GM23248 (cell line): ENCODE data around the gene PIWIL4. TPM values are rescaled to one million over a fixed set of nuclear protein-coding genes. Genes with fewer than 3 reads are reported as not detected.
A peak's percentile ranks its signal among the peaks of the same experiment; 100 is the strongest.

Experiments
- DNase-seq: peaks from one replicate; pipeline ENCODE4 v3.0.0-alpha.2; 2015
- H2AFZ ChIP-seq: fragments of 200-600 bp; sonication (generic); 2 replicates; pipeline ENCODE4 v1.6.1; 2016; ENCODE audit warnings: antibody characterized with exemption
- H3F3A ChIP-seq: fragments of 200-600 bp; sonication (generic); 2 replicates; pipeline ENCODE4 v1.6.1; 2016; ENCODE audit warnings: mild to moderate bottlenecking, antibody characterized with exemption, mixed run types; ENCODE audit not compliant: insufficient read depth
- H3K27ac ChIP-seq: fragments of 200-600 bp; sonication (generic); 2 replicates; pipeline ENCODE4 v1.5.1; 2016; ENCODE audit warnings: mild to moderate bottlenecking
- H3K27me3 ChIP-seq: fragments of 200-600 bp; sonication (generic); replicated peaks from 2 replicates; pipeline ENCODE4 v1.6.1; 2016; ENCODE audit warnings: mild to moderate bottlenecking; ENCODE audit not compliant: insufficient read depth
- H3K36me3 ChIP-seq: fragments of 200-600 bp; sonication (generic); 2 replicates; pipeline ENCODE4 v1.6.1; 2016; ENCODE audit warnings: low read depth, mild to moderate bottlenecking
- H3K4me1 ChIP-seq: fragments of 200-600 bp; sonication (generic); 2 replicates; pipeline ENCODE4 v1.6.1; 2016; ENCODE audit warnings: mild to moderate bottlenecking; ENCODE audit not compliant: insufficient read depth
- H3K4me2 ChIP-seq: fragments of 200-600 bp; sonication (generic); one replicate; pipeline ENCODE4 v1.6.1; 2016; ENCODE audit warnings: mild to moderate bottlenecking; ENCODE audit not compliant: unreplicated experiment
- H3K4me3 ChIP-seq: fragments of 200-600 bp; sonication (generic); 2 replicates; pipeline ENCODE4 v1.5.1; 2016; ENCODE audit warnings: mild to moderate bottlenecking
- H3K79me2 ChIP-seq: fragments of 200-600 bp; sonication (generic); 2 replicates; pipeline ENCODE4 v1.6.1; 2016; ENCODE audit warnings: mild to moderate bottlenecking; ENCODE audit not compliant: insufficient read depth
- H3K9ac ChIP-seq: fragments of 200-600 bp; sonication (generic); 2 replicates; pipeline ENCODE4 v1.6.1; 2016; ENCODE audit warnings: mild to moderate bottlenecking
- H3K9me2 ChIP-seq: fragments of 200-600 bp; sonication (generic); 2 replicates; pipeline ENCODE4 v1.6.1; 2016; ENCODE audit warnings: mixed run types, mild to moderate bottlenecking, moderate library complexity; ENCODE audit not compliant: insufficient read depth
- H3K9me3 ChIP-seq: fragments of 200-600 bp; sonication (generic); one replicate; pipeline ENCODE4 v1.6.1; 2017; ENCODE audit warnings: low read depth
- H4K20me1 ChIP-seq: fragments of 200-600 bp; sonication (generic); 2 replicates; pipeline ENCODE4 v1.6.0; 2016; ENCODE audit not compliant: insufficient read depth
- EZH2 ChIP-seq: fragments of 200-600 bp; sonication (generic); IDR thresholded peaks from 2 replicates; pipeline ENCODE4 v1.6.1; 2018; ENCODE audit warnings: antibody characterized with exemption, mild to moderate bottlenecking; ENCODE audit not compliant: insufficient read depth, poor library complexity, severe bottlenecking
- EZH2phosphoT487 ChIP-seq: fragments of 200-600 bp; sonication (generic); IDR thresholded peaks from 2 replicates; pipeline ENCODE4 v1.6.1; 2018; ENCODE audit warnings: antibody characterized with exemption, moderate library complexity, mild to moderate bottlenecking, low read depth; ENCODE audit not compliant: insufficient read depth
- WGBS, 2 experiments: methylation state at CpG; one replicate each; pipeline ENCODE4 v1.1.6; 2015 to 2017; ENCODE audit warnings: low lambda C conversion rate in 2 of 2, low coverage in 1 of 2; ENCODE audit errors: missing lambda C conversion rate in 2 of 2; 5-methylcytosine and 5-hydroxymethylcytosine counted together
- in situ Hi-C: fragments of 300-500 bp; cut with MboI; formaldehyde crosslinking; loops from 2 replicates; pipeline ENCODE4 v1.15.0; 2020
- polyA plus RNA-seq: library from polyadenylated mRNA; unstranded; fragments of >200 nt; fragmentation: Nextera tagmentation; extraction: Ambion mirVana; gene quantifications from 2 replicates; pipeline ENCODE4 v1.2.1, GENCODE V29; 2016
- total RNA-seq: library from RNA; depleted of rRNA; stranded (reverse); fragments of >200 nt; shearing (Covaris generic); gene quantifications from 2 replicates; pipeline ENCODE4 v1.2.3, GENCODE V29; 2014

The PIWIL4 gene
- total and polyA plus RNA-seq, 2 experiments from 2014 or later: 1.2 to 1.4 TPM

GRCh38 chr11:94532211-94532610 lies 35.0 kb upstream of the PIWIL4 start:
- Histone ChIP-seq H3K4me1 (peaks cover 17% of the 10 kb centered on the region), H3K79me2 (no peaks in the 10 kb centered on the region), H3K9me2 (no peaks in the 10 kb centered on the region), H3K4me2 (no peak overlapping the region), H3K9me3 (no peaks in the 10 kb centered on the region), H3K4me3 (no peak overlapping the region), H3K27me3 (no peaks in the 10 kb centered on the region), H4K20me1 (no peaks in the 10 kb centered on the region), H3K36me3 (no peaks in the 10 kb centered on the region), H2AFZ (no peak overlapping the region), H3F3A (peaks cover 9% of the 10 kb centered on the region), H3K9ac (no peak overlapping the region), H3K27ac (no peak overlapping the region)
- WGBS, 2 experiments: 98% methylated on average over 3 of the region's 3 CpGs
- TF ChIP-seq EZH2 (no peak), EZH2phosphoT487 (no peak)
- in situ Hi-C loops: no loop called here
- DNase-seq: no peak

GRCh38 chr11:94533206-94533605 lies 34.0 kb upstream of the PIWIL4 start:
- H3K4me3 ChIP-seq: no peak overlapping the region
- no peak overlapping the region for H3K9ac ChIP-seq
- H4K20me1 ChIP-seq: no peaks in the 10 kb centered on the region
- H3K36me3 ChIP-seq: no peaks in the 10 kb centered on the region
- no peak overlapping the region for H3K27ac ChIP-seq
- in situ Hi-C loops: no loop called here
- TF ChIP-seq EZH2: no peak
- TF ChIP-seq EZH2phosphoT487: no peak
- H3K27me3 ChIP-seq: no peaks in the 10 kb centered on the region
- WGBS, 2 experiments: 37 to 41% methylated on average over 1 of the region's 1 CpG
- H3K79me2 ChIP-seq: no peaks in the 10 kb centered on the region
- H3K9me3 ChIP-seq: no peaks in the 10 kb centered on the region
- H2AFZ ChIP-seq: 0 out of 2 replicates have a peak overlapping the region, but pooled peaks have one; percentile 16
- peaks cover 11% of the 10 kb centered on the region for H3F3A ChIP-seq
- no peak overlapping the region for H3K4me2 ChIP-seq
- peaks cover 23% of the 10 kb centered on the region for H3K4me1 ChIP-seq
- no peak for DNase-seq
- no peaks in the 10 kb centered on the region for H3K9me2 ChIP-seq

DNA sequence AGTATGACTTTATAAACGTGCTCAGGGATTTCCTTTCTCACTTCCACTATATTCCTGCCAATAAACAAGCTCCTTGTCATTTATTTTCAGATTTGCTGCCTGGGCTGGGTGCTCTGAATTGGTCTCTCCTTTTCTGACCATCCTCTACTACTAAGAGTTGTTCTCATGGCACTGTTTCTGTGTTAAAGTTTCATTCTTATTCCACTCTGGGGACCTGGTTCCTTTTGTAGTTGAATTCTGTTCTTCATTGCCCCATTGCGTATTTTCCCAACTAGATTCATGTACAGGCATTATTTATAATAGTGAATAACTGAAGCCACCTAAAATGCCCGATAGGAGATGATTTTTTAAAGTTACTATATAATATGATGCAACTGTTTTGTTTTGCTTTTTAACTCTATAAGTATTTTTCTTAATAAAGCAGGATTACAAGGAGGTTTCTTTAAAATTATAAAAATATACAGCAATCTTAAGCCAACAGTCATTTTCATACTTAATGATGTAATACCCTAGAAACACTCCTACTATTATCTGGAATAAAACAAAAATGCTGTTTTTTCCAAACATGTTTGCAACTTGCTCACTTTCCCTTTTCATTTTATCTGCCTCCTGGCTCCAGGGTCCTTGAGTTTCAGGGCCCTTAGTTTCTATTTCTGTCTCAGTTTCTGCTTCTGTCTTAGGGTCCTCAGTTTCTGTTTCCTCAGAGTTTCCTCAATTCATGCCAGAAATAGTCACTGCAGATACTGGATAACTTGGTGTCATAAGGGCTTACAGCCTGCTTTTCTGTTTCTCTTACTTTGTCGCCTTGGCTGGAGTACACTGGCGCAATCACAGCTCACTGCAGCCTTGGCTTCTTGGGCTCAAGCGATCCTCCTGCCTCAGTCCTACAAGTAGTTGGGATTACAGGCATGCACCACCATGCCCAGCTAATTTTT lies 33.2 kb upstream of the PIWIL4 start:
- H3K27ac ChIP-seq: no peak overlapping the region
- no peak for DNase-seq
- no peaks in the 10 kb centered on the region for H3K9me3 ChIP-seq
- peak overlapping the region; percentile 16; the same call in 1 of the 2 replicates for H2AFZ ChIP-seq
- no peaks in the 10 kb centered on the region for H3K36me3 ChIP-seq
- H3K79me2 ChIP-seq: no peaks in the 10 kb centered on the region
- H3K9ac ChIP-seq: no peak overlapping the region
- TF ChIP-seq EZH2phosphoT487 (no peak), EZH2 (no peak)
- peaks cover 23% of the 10 kb centered on the region for H3K4me1 ChIP-seq
- no peaks in the 10 kb centered on the region for H3K9me2 ChIP-seq
- no peaks in the 10 kb centered on the region for H4K20me1 ChIP-seq
- no peaks in the 10 kb centered on the region for H3K27me3 ChIP-seq
- in situ Hi-C loops: no loop called here
- H3K4me2 ChIP-seq: peak overlapping the region; percentile 13
- 48 to 50% methylated on average over 6 of the region's 6 CpGs for WGBS, 2 experiments
- peaks cover 11% of the 10 kb centered on the region for H3F3A ChIP-seq
- no peak overlapping the region for H3K4me3 ChIP-seq

DNA sequence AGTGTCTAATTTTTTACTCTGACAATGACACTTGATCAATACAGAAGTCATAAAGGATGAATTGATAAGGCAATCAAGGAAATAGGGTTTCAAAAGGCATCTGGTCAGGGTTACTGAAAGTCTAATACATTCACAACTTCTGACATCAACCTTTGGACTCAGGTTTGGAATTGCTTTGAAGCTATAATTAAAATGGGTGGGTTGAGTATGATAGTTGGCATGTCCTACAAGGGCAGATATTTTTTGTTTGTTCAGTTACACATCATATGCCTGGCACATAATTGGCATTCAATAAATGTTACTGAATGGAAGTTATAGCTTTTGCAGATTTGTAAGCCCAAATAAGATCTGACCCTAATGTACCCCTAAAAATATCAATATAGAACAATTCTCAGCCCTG lies 30.8 kb upstream of the PIWIL4 start:
- Histone ChIP-seq H3K27ac (no peak overlapping the region), H3F3A (peaks cover 11% of the 10 kb centered on the region), H3K4me2 (peak overlapping the region; percentile 55), H3K4me1 (peaks cover 23% of the 10 kb centered on the region), H3K9ac (no peak overlapping the region), H3K9me2 (no peaks in the 10 kb centered on the region), H3K79me2 (no peaks in the 10 kb centered on the region), H3K4me3 (no peak overlapping the region), H4K20me1 (no peaks in the 10 kb centered on the region), H3K36me3 (no peaks in the 10 kb centered on the region), H3K27me3 (no peaks in the 10 kb centered on the region), H3K9me3 (no peaks in the 10 kb centered on the region), H2AFZ (no peak overlapping the region)
- in situ Hi-C loops: no loop called here
- TF ChIP-seq EZH2phosphoT487 (no peak), EZH2 (no peak)
- DNase-seq: no peak
